Ovary (tissue), 3 donors: Measurements from ENCODE around the gene WASL.

Experiments
- CTCF ChIP-seq, 3 donors: fragments of 450-650 bp in 2 of 3; fragments of 200-600 bp in 1 of 3; IDR thresholded peaks; one replicate each; pipeline versions ENCODE4 v1.5.1 to v1.8.0; 2016 to 2022; ENCODE audit warnings: antibody characterized with exemption in 3 of 3, mild to moderate bottlenecking in 1 of 3
- EP300 ChIP-seq: sonication (generic); formaldehyde crosslinking; IDR thresholded peaks from one replicate; pipeline ENCODE4 v1.6.1; 2017; ENCODE audit warnings: antibody characterized with exemption
- POLR2A ChIP-seq: fragments of 450-650 bp; IDR thresholded peaks from one replicate; pipeline ENCODE4 v1.6.1; 2017; ENCODE audit warnings: antibody characterized with exemption, mild to moderate bottlenecking, moderate library complexity
- donor health status: DM: no; HTN: no; CAD: no.

GRCh38 chr7:123770378-123770777, 21.6 kb upstream of the WASL start:
- TF ChIP-seq CTCF (IDR thresholded peaks at IDR 0.05) (no peak), EP300 (no peak), POLR2A (no peak)
